ENCODE data around the gene DOCK3. TPM values are rescaled to one million over a fixed set of nuclear protein-coding genes. Genes with fewer than 3 reads are reported as not detected.

The DOCK3 gene
- total RNA-seq = 1.7 TPM
- polyA plus RNA-seq = 0.66 TPM

GRCh38 chr3:50674349-50675178 lies at the start of gene DOCK3:
Gene DOCK3 (plus strand): TSS chr3:50674927. CDS start chr3:50675264, 337 bp downstream.
- peaks cover 2% of the 10 kb centered on the region for H3K4me1 ChIP-seq (ENCODE audit: insufficient read depth)
- DNase-seq (ENCODE audit: extremely low spot score) = no peak
- H3K4me3 ChIP-seq (ENCODE audit: low read depth, low read length) = peak within 1 kb of the TSS; percentile 59
- H3K36me3 ChIP-seq (ENCODE audit: insufficient read depth) = no peaks in the 10 kb centered on the region
- H3K27ac ChIP-seq (ENCODE audit: low read depth) = no peak within 1 kb of the TSS
- whole genome bisulfite sequencing = 2% methylated on average over 89 of the region's 89 CpGs

GRCh38 chr3:50625231-50626182 lies 49.2 kb upstream of the DOCK3 start:
- 78% methylated on average over 18 of the region's 18 CpGs for whole genome bisulfite sequencing
- H3K36me3 ChIP-seq (ENCODE audit: insufficient read depth) = no peaks in the 10 kb centered on the region
- no peak overlapping the region for H3K27ac ChIP-seq (ENCODE audit: low read depth)
- no peak overlapping the region for H3K4me3 ChIP-seq (ENCODE audit: low read depth, low read length)
- no peak for DNase-seq (ENCODE audit: extremely low spot score)
- no peaks in the 10 kb centered on the region for H3K4me1 ChIP-seq (ENCODE audit: insufficient read depth)

- Histone ChIP-seq H3K4me1 (ENCODE audit: insufficient read depth) (no peaks in the 10 kb centered on the region), H3K36me3 (ENCODE audit: insufficient read depth) (no peaks in the 10 kb centered on the region), H3K27ac (ENCODE audit: low read depth) (no peak overlapping the region), H3K4me3 (ENCODE audit: low read depth, low read length) (no peak overlapping the region)
- 95% methylated on average over 3 of the region's 3 CpGs for WGBS
- DNase-seq (ENCODE audit: extremely low spot score) = no peak
Measured at GRCh38 chr3:50626401-50626800, 48.3 kb upstream of the DOCK3 start.

- Histone ChIP-seq H3K36me3 (ENCODE audit: insufficient read depth) (no peaks in the 10 kb centered on the region), H3K4me1 (ENCODE audit: insufficient read depth) (no peaks in the 10 kb centered on the region), H3K27ac (ENCODE audit: low read depth) (no peak overlapping the region), H3K4me3 (ENCODE audit: low read depth, low read length) (no peak overlapping the region)
- no peak for DNase-seq (ENCODE audit: extremely low spot score)
- 62% methylated on average over 6 of the region's 6 CpGs for WGBS
Measured at GRCh38 chr3:50627407-50628051, 47.2 kb upstream of the DOCK3 start.

GRCh38 chr3:50628601-50629000 lies 46.1 kb upstream of the DOCK3 start:
- Histone ChIP-seq H3K4me3 (ENCODE audit: low read depth, low read length) (no peak overlapping the region), H3K27ac (ENCODE audit: low read depth) (no peak overlapping the region), H3K4me1 (ENCODE audit: insufficient read depth) (no peaks in the 10 kb centered on the region), H3K36me3 (ENCODE audit: insufficient read depth) (no peaks in the 10 kb centered on the region)
- 95% methylated on average over 3 of the region's 3 CpGs for WGBS
- DNase-seq (ENCODE audit: extremely low spot score) = no peak

- Histone ChIP-seq H3K4me1 (ENCODE audit: insufficient read depth) (no peaks in the 10 kb centered on the region), H3K4me3 (ENCODE audit: low read depth, low read length) (no peak overlapping the region), H3K27ac (ENCODE audit: low read depth) (no peak overlapping the region), H3K36me3 (ENCODE audit: insufficient read depth) (no peaks in the 10 kb centered on the region)
- no peak for DNase-seq (ENCODE audit: extremely low spot score)
- 94% methylated on average over 6 of the region's 6 CpGs for WGBS
Measured at GRCh38 chr3:50630394-50630793, 44.3 kb upstream of the DOCK3 start.

GRCh38 chr3:50630877-50631276 lies 43.9 kb upstream of the DOCK3 start:
- Histone ChIP-seq H3K4me3 (ENCODE audit: low read depth, low read length) (no peak overlapping the region), H3K36me3 (ENCODE audit: insufficient read depth) (no peaks in the 10 kb centered on the region), H3K4me1 (ENCODE audit: insufficient read depth) (no peaks in the 10 kb centered on the region), H3K27ac (ENCODE audit: low read depth) (no peak overlapping the region)
- WGBS = 70% methylated on average over 7 of the region's 7 CpGs
- no peak for DNase-seq (ENCODE audit: extremely low spot score)

- H3K4me1 ChIP-seq (ENCODE audit: insufficient read depth) = no peaks in the 10 kb centered on the region
- H3K36me3 ChIP-seq (ENCODE audit: insufficient read depth) = no peaks in the 10 kb centered on the region
- DNase-seq (ENCODE audit: extremely low spot score) = no peak
- no peak overlapping the region for H3K4me3 ChIP-seq (ENCODE audit: low read depth, low read length)
- 38% methylated on average over 5 of the region's 5 CpGs for WGBS
- H3K27ac ChIP-seq (ENCODE audit: low read depth) = no peak overlapping the region
Measured at GRCh38 chr3:50632450-50632849, 42.3 kb upstream of the DOCK3 start.

- 84% methylated on average over 5 of the region's 5 CpGs for WGBS
- Histone ChIP-seq H3K4me3 (ENCODE audit: low read depth, low read length) (no peak overlapping the region), H3K36me3 (ENCODE audit: insufficient read depth) (no peaks in the 10 kb centered on the region), H3K27ac (ENCODE audit: low read depth) (no peak overlapping the region), H3K4me1 (ENCODE audit: insufficient read depth) (no peaks in the 10 kb centered on the region)
- no peak for DNase-seq (ENCODE audit: extremely low spot score)
Measured at GRCh38 chr3:50633230-50633790, 41.4 kb upstream of the DOCK3 start.

GRCh38 chr3:50635066-50635465 lies 39.7 kb upstream of the DOCK3 start:
- no peak for DNase-seq (ENCODE audit: extremely low spot score)
- H3K4me1 ChIP-seq (ENCODE audit: insufficient read depth) = no peaks in the 10 kb centered on the region

GRCh38 chr3:50637011-50637410 lies 37.7 kb upstream of the DOCK3 start:
- WGBS = 88% methylated on average over 4 of the region's 4 CpGs
- Histone ChIP-seq H3K36me3 (ENCODE audit: insufficient read depth) (no peaks in the 10 kb centered on the region), H3K27ac (ENCODE audit: low read depth) (no peak overlapping the region), H3K4me1 (ENCODE audit: insufficient read depth) (no peaks in the 10 kb centered on the region), H3K4me3 (ENCODE audit: low read depth, low read length) (no peak overlapping the region)
- DNase-seq (ENCODE audit: extremely low spot score) = no peak

More at GRCh38 chr3:50635066-50635465, 39.7 kb upstream of the DOCK3 start:
- H3K27ac ChIP-seq (ENCODE audit: low read depth) = no peak overlapping the region
- H3K4me3 ChIP-seq (ENCODE audit: low read depth, low read length) = no peak overlapping the region
- no peaks in the 10 kb centered on the region for H3K36me3 ChIP-seq (ENCODE audit: insufficient read depth)

GRCh38 chr3:50637945-50638344 lies 36.8 kb upstream of the DOCK3 start:
- WGBS = 78% methylated on average over 3 of the region's 3 CpGs
- Histone ChIP-seq H3K27ac (ENCODE audit: low read depth) (no peak overlapping the region), H3K36me3 (ENCODE audit: insufficient read depth) (no peaks in the 10 kb centered on the region), H3K4me3 (ENCODE audit: low read depth, low read length) (no peak overlapping the region), H3K4me1 (ENCODE audit: insufficient read depth) (no peaks in the 10 kb centered on the region)
- no peak for DNase-seq (ENCODE audit: extremely low spot score)

GRCh38 chr3:50639055-50639494 lies 35.7 kb upstream of the DOCK3 start:
- Histone ChIP-seq H3K36me3 (ENCODE audit: insufficient read depth) (no peaks in the 10 kb centered on the region), H3K4me3 (ENCODE audit: low read depth, low read length) (no peak overlapping the region), H3K4me1 (ENCODE audit: insufficient read depth) (no peaks in the 10 kb centered on the region), H3K27ac (ENCODE audit: low read depth) (no peak overlapping the region)
- no peak for DNase-seq (ENCODE audit: extremely low spot score)
- 91% methylated on average over 6 of the region's 6 CpGs for WGBS

Data from urinary bladder (tissue), 4 donors.